DND-41 (cell line): Measurements from ENCODE around the gene ABCC3.
"Not testable (repeated sequence)": the region's sequence is repeated elsewhere in the genome, so short reads cannot be mapped to it uniquely, and the experiment has no call there.

Source experiments
- ATAC-seq: fragments of 200-7000 bp; cut with Tn5 transposase; 3 replicates; pipeline ENCODE4 v1.9.1; 2021; ENCODE audit warnings: low read depth; ENCODE audit not compliant: insufficient read depth
- DNase-seq: peaks from one replicate; pipeline ENCODE4 v3.0.0-alpha.2; 2020
- H2AFZ ChIP-seq: 2 replicates; pipeline ENCODE4 v1.6.0; 2012; ENCODE audit warnings: low read depth, low read length
- H3K27ac ChIP-seq: 2 replicates; pipeline ENCODE4 v1.5.1; 2012; ENCODE audit warnings: low read length, inconsistent platforms
- H3K27me3 ChIP-seq: fragments of 200-600 bp; sonication (generic); 2 replicates; pipeline ENCODE4 v1.6.0; 2012; ENCODE audit warnings: low read length, mild to moderate bottlenecking, inconsistent platforms; ENCODE audit not compliant: insufficient read depth, poor library complexity
- H3K36me3 ChIP-seq: 2 replicates; pipeline ENCODE4 v1.5.1; 2012; ENCODE audit warnings: low read length, inconsistent platforms; ENCODE audit not compliant: insufficient read depth
- H3K4me1 ChIP-seq: 2 replicates; pipeline ENCODE4 v1.5.1; 2012; ENCODE audit warnings: mild to moderate bottlenecking, low read length; ENCODE audit not compliant: insufficient read depth
- H3K4me2 ChIP-seq: 2 replicates; pipeline ENCODE4 v1.6.0; 2012; ENCODE audit warnings: mild to moderate bottlenecking, moderate library complexity, low read length, inconsistent platforms; ENCODE audit not compliant: insufficient read depth
- H3K4me3 ChIP-seq, 2 experiments: fragments of 200-600 bp in 1 of 2; shearing (Covaris generic) in 1 of 2; 2 replicates each; pipeline ENCODE4 v1.5.1; 2012 to 2016; ENCODE audit warnings: inconsistent platforms in 2 of 2, low read length in 2 of 2, mild to moderate bottlenecking in 2 of 2, low read depth in 1 of 2, moderate library complexity in 1 of 2
- H3K79me2 ChIP-seq: 2 replicates; pipeline ENCODE4 v1.6.0; 2012; ENCODE audit warnings: low read length, inconsistent platforms; ENCODE audit not compliant: insufficient read depth
- H3K9ac ChIP-seq: 2 replicates; pipeline ENCODE4 v1.6.0; 2012; ENCODE audit warnings: low read depth, mild to moderate bottlenecking, inconsistent platforms, low read length, moderate library complexity
- H3K9me3 ChIP-seq: 2 replicates; pipeline ENCODE4 v1.5.1; 2012; ENCODE audit warnings: low read length, moderate library complexity, mild to moderate bottlenecking, inconsistent platforms; ENCODE audit not compliant: insufficient read depth, severe bottlenecking
- H4K20me1 ChIP-seq: 2 replicates; pipeline ENCODE4 v1.6.0; 2012; ENCODE audit warnings: low read length; ENCODE audit not compliant: insufficient read depth
- EZH2 ChIP-seq: IDR thresholded peaks from 3 replicates; pipeline ENCODE4 v1.6.1; 2012; ENCODE audit warnings: borderline replicate concordance, low read depth, mild to moderate bottlenecking, moderate library complexity, low read length, inconsistent platforms; ENCODE audit not compliant: severe bottlenecking
- TF ChIP-seq, protein P1 (sequence below): IDR thresholded peaks from 2 replicates; pipeline ENCODE4 v1.5.1; 2012; ENCODE audit warnings: borderline replicate concordance, low read length, moderate library complexity, mild to moderate bottlenecking; ENCODE audit not compliant: poor library complexity, severe bottlenecking; ENCODE audit errors: extremely low read depth

Gene ABCC3

DNA sequence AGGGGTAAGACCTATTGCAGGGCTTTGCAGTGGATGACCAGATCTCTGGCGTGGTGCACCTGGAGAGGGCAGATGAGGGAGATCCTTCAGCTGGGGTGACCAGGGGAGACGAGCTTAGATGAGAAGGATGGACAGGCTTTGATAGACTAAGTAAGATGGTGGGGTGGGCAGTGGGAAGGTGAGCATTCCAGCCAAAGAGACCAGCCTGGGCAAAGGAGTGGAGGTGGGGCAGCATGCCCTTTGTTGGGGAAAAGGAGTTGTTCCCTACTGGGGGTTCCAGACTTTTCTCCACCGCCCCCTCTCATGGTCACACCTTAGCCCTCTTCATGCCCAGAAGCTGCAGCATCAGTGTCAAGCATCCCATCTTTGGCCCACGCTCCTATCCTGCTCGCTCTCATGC, 45.4 kb downstream of the ABCC3 start:
- Histone ChIP-seq H3K4me1 (no peaks in the 10 kb centered on the region), H3K79me2 (no peaks in the 10 kb centered on the region), H3K9me3 (no peaks in the 10 kb centered on the region), H4K20me1 (no peaks in the 10 kb centered on the region), H2AFZ (no peak overlapping the region), H3K27ac (no peak overlapping the region), H3K9ac (no peak overlapping the region), H3K36me3 (no peaks in the 10 kb centered on the region), H3K4me3 (no peak overlapping the region), H3K27me3 (no peaks in the 10 kb centered on the region), H3K4me2 (no peak overlapping the region)
- ATAC-seq (no peak), DNase-seq (no peak)
- TF ChIP-seq, protein P1, sequence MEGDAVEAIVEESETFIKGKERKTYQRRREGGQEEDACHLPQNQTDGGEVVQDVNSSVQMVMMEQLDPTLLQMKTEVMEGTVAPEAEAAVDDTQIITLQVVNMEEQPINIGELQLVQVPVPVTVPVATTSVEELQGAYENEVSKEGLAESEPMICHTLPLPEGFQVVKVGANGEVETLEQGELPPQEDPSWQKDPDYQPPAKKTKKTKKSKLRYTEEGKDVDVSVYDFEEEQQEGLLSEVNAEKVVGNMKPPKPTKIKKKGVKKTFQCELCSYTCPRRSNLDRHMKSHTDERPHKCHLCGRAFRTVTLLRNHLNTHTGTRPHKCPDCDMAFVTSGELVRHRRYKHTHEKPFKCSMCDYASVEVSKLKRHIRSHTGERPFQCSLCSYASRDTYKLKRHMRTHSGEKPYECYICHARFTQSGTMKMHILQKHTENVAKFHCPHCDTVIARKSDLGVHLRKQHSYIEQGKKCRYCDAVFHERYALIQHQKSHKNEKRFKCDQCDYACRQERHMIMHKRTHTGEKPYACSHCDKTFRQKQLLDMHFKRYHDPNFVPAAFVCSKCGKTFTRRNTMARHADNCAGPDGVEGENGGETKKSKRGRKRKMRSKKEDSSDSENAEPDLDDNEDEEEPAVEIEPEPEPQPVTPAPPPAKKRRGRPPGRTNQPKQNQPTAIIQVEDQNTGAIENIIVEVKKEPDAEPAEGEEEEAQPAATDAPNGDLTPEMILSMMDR = no peak
- TF ChIP-seq EZH2 = no peak

DNA sequence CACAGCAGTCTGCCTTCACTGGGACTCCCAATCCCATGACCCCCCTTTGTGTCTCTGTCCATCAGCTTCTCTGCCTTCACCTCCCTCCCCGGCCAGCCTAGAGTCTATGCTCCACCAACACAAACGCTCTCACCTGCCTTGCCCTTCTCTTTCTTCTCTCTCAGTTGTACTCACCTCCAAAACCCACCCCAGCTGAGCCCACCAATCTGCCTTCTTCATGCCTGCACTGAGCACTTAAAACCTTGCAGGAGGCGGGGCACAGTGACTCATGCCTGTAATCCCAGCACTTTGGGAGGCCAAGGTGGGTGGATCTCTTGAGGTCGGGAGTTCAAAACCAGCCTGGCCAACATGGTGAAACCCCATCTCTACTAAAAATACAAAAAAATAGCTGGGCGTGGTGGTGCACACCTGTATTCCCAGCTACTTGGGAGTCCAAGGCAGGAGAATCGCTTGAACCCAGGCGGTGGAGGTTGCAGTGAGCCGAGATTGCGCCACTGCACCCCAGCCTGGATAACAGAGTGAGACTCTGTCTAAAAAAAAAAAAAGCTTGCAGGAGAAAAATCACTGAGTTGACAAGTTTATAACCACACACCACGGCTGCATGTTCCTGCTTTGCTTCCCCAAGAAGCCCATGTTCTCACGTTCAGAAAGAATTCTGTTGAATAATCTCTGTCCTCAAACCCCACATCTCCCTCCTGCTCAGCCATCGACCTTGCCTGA, 46.0 kb downstream of the ABCC3 start:
- not testable (repeated sequence) for H3K27me3 ChIP-seq, DNase-seq, H3K9me3 ChIP-seq, H3K27ac ChIP-seq, H3K9ac ChIP-seq, ATAC-seq, H3K4me2 ChIP-seq, H3K4me1 ChIP-seq, H3K36me3 ChIP-seq, H4K20me1 ChIP-seq, H2AFZ ChIP-seq, H3K79me2 ChIP-seq, H3K4me3 ChIP-seq

GRCh38 chr17:50681263-50682200, 46.9 kb downstream of the ABCC3 start:
- Histone ChIP-seq H3K27ac (no peak overlapping the region), H3K36me3 (no peaks in the 10 kb centered on the region), H3K4me1 (no peaks in the 10 kb centered on the region), H3K9me3 (no peaks in the 10 kb centered on the region), H4K20me1 (no peaks in the 10 kb centered on the region), H3K79me2 (no peaks in the 10 kb centered on the region), H3K27me3 (no peaks in the 10 kb centered on the region), H2AFZ (no peak overlapping the region), H3K9ac (no peak overlapping the region), H3K4me3 (no peak overlapping the region), H3K4me2 (no peak overlapping the region)
- ATAC-seq (no peak), DNase-seq (no peak)
- no peak for TF ChIP-seq EZH2
- TF ChIP-seq, protein P1 = peak; percentile 38

GRCh38 chr17:50682441-50682840, 47.8 kb downstream of the ABCC3 start:
- H3K9ac ChIP-seq = no peak overlapping the region
- H3K27ac ChIP-seq = no peak overlapping the region
- no peak overlapping the region for H2AFZ ChIP-seq
- no peaks in the 10 kb centered on the region for H3K36me3 ChIP-seq
- H3K4me3 ChIP-seq = no peak overlapping the region
- no peaks in the 10 kb centered on the region for H3K4me1 ChIP-seq
- H3K9me3 ChIP-seq = no peaks in the 10 kb centered on the region
- no peaks in the 10 kb centered on the region for H4K20me1 ChIP-seq
- DNase-seq = no peak
- H3K27me3 ChIP-seq = no peaks in the 10 kb centered on the region
- no peak for ATAC-seq
- H3K79me2 ChIP-seq = no peaks in the 10 kb centered on the region
- H3K4me2 ChIP-seq = no peak overlapping the region
- TF ChIP-seq EZH2 = no peak
- TF ChIP-seq, protein P1 = no peak
